ENCODE measurements around the gene NPTN. TPM values are rescaled to one million over a fixed set of nuclear protein-coding genes. Genes with fewer than 3 reads are reported as not detected.

Gene NPTN
- total RNA-seq, 1 experiment from 2014 or later = 130 TPM

- DNase-seq (ENCODE audit: low read depth) = no peak
- in situ Hi-C loops (cut with HindIII; ENCODE audit: low pct_unique_long_range_greater_than_20kb, low sequenced_read_pairs) = no loop called here
These were observed 27.3 kb downstream of the NPTN start for GRCh38 chr15:73605759-73606436.

DNA sequence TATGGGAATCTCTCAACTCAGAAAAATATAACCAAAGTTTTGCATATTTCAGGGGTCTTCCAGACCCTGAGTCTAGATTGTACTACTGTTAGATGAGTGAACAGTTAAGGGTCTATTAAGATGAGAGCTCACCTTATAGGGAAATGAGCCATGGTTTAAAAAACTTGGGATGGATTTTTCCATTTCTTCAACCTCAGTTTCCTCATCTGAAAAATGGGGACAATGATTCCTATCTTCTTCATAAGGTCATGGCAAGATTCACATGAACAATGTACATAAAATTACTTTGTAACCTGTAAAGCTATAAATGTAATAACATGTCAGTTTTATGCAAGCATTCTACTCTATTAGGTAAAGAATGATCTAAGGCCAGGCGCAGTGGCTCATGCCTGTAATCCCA, 28.7 kb downstream of the NPTN start:
- DNase-seq (ENCODE audit: low read depth) = no peak
- in situ Hi-C loops (cut with HindIII; ENCODE audit: low pct_unique_long_range_greater_than_20kb, low sequenced_read_pairs) = no loop called here

GRCh38 chr15:73602992-73603391, 30.2 kb downstream of the NPTN start:
- no peak for DNase-seq (ENCODE audit: low read depth)
- in situ Hi-C loops (cut with HindIII; ENCODE audit: low pct_unique_long_range_greater_than_20kb, low sequenced_read_pairs) = no loop called here

DNA sequence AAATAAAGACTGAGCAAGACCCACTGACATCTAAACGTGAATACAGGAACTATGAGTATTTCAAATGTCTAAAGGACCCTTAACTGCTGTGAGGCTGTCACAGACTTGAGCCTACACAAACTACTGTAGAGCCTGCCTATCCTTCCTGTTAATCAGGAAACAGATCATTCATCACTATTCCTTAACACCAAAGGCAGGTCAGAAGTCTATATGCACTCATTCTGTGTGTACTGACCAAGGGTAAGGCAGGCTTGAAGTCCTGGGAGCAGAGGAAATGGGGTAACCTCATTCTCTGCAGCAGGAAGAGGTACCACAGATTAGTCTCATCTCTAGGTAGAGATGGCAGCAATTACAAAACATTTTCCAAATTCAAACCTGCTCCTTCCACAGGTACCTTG, 30.7 kb downstream of the NPTN start:
- no peak for DNase-seq (ENCODE audit: low read depth)
- in situ Hi-C loops (cut with HindIII; ENCODE audit: low pct_unique_long_range_greater_than_20kb, low sequenced_read_pairs) = no loop called here

DNA sequence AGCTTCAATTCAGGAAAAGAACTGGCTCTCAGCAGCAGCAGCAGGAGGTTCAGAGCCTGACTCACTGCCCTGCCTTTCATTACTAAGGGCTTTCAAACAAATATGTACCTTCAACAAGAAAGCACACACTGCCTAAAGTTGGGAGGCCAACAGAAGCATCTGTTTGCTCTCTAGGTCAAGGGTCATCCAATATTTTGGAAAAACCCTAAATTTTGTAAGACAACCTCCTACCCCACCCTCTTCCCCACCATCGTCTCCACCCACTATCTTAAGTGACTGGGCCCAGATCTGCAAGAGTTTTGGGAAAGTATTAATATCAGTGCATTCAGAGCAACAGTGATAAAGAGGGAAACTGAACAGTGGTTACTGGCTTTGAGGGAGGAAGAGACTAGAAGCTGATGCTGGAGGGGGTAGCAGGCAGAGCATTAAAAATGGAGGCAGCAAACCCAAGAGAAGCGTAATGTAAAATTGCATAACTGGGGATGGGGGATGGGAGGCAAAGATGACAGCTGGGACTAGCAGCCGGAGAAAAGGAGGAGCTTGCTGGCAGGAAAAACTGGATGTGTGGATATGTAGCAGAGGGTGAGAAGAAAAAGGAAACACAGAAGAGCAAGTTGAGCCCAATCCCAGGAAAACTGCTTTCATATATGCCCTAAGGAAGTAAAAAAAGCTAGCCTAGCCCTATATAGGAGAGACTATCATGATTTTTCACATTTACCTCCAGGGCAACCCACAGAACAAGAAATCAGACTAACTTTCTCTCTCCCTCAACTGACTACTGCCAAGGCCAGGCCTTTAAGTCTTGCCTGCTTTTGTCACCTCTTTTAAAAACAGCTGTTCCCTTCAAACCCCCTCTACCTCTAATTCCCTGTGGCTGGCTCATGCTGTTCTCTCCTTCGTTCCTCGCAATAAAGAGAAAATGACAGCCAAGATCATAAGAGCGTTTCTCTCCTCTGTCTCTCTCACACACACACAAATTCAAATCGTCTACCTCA, 31.4 kb downstream of the NPTN start:
- DNase-seq (ENCODE audit: low read depth) = no peak
- in situ Hi-C loops (cut with HindIII; ENCODE audit: low pct_unique_long_range_greater_than_20kb, low sequenced_read_pairs) = no loop called here

GRCh38 chr15:73600413-73601335, 32.5 kb downstream of the NPTN start:
- in situ Hi-C loops (cut with HindIII; ENCODE audit: low pct_unique_long_range_greater_than_20kb, low sequenced_read_pairs) = no loop called here
- DNase-seq (ENCODE audit: low read depth) = no peak

DNA sequence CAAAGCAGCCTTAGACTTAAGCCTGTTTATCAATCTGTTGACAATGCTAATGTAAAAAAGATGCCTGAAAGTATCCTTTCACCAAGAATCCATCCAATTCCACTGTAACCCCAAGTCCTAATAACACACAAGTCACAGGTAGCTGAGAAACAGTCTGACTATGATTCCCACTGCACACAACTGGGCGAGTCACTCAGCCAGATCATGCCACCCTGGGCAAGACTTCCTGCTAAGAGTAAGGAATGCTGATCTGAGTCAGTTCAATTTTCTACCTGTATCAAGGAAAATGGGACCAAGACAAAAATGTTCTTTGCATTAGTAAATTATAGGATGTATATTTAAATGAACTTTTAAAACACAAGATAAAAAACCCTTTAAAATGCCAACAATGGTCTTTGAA, 33.3 kb downstream of the NPTN start:
- in situ Hi-C loops (cut with HindIII; ENCODE audit: low pct_unique_long_range_greater_than_20kb, low sequenced_read_pairs) = no loop called here
- peak; percentile 37 for DNase-seq (ENCODE audit: low read depth)

- in situ Hi-C loops (cut with HindIII; ENCODE audit: low pct_unique_long_range_greater_than_20kb, low sequenced_read_pairs) = no loop called here
- DNase-seq (ENCODE audit: low read depth) = no peak
These were observed 34.5 kb downstream of the NPTN start for GRCh38 chr15:73598530-73599160.

DNA sequence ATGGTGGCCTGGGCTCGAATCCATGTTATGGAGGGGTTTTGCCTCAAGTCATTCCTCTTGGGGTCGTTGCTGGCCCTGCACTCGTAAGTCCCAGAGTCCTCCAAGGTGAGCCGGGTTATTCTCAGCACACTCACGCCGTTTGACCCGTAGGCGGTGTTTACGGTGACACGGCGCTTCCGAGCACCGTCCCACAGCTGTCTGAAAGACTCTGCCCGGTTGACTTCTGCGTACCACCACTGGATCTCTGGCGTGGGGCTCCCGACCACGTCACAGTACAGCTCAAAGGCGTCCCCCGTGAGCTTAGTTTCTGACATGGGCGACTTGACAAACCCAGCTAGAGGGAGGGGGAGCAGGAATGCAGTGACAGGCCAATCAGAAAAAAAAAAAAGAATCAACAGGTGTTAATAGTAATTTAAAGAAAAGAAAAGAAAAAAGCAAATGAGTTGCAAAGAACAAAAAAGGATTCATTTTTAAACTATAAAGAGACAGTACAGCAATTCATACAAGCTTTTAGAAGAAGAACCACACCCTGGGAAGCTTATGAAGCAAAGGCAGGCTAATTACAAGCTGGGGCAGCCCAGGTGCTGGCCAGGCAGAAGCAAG, 36.1 kb downstream of the NPTN start:
- DNase-seq (ENCODE audit: low read depth) = no peak
- in situ Hi-C loops (cut with HindIII; ENCODE audit: low pct_unique_long_range_greater_than_20kb, low sequenced_read_pairs) = no loop called here

DNA sequence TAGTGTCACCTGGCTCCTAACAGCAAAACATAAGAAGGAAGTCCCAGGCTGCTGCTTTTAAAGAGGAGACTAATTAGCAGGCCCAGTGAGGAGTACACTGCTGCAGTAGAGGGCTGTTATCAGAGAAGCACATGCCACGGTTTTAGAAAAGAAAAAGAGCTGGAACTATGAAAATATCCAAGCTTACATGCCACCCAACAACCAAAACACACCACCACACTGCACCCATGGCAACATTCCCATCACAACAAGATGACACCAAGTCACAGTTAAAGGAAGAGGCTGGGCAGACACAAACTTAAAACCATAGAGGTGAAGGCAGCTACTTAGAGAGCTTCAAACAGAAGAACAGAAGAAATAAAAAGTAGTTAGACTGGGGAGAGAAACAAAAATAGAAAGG, 37.0 kb downstream of the NPTN start:
- DNase-seq (ENCODE audit: low read depth) = peak; percentile 8
- in situ Hi-C loops (cut with HindIII; ENCODE audit: low pct_unique_long_range_greater_than_20kb, low sequenced_read_pairs) = no loop called here

GRCh38 chr15:73594109-73594508, 39.1 kb downstream of the NPTN start:
- no peak for DNase-seq (ENCODE audit: low read depth)
- in situ Hi-C loops (cut with HindIII; ENCODE audit: low pct_unique_long_range_greater_than_20kb, low sequenced_read_pairs) = no loop called here

DNA sequence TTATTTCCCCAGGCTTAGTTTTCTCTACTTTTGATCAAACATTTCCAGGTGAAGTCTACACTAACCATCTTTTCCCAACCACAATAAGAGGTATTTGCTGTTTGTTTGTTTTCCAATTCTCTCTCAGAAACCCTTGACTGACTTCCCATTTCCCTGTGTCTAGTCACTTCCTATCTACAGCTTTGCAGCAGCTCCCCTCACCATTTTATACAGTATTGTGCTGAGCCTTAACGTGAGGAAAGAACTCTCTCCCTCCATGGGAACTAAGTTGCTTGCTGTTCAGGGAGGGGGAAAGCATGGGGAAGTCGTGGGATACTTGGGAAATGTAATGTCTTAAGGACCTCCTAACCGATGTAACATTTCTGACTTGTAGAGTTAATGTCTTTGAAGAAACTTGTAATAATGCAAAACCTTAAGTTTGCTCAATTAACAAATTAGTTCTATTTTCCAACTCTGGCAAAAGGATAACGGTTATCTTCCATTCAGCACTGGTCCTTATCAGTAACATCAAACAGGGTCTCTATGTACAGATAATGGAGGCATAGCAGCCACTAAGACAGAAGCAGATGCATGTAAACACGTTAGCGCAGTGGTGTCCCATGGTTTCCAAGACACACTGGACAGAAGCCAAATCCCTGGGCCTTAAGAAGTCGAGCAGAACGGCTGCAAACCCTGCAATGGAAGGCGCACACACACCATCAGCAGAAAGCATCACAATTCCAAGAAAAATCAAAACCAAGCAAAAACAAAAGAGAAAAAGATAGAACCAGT, 39.7 kb downstream of the NPTN start:
- in situ Hi-C loops (cut with HindIII; ENCODE audit: low pct_unique_long_range_greater_than_20kb, low sequenced_read_pairs) = no loop called here
- DNase-seq (ENCODE audit: low read depth) = no peak

GRCh38 chr15:73590263-73590662, 42.9 kb downstream of the NPTN start:
- DNase-seq (ENCODE audit: low read depth) = no peak
- in situ Hi-C loops (cut with HindIII; ENCODE audit: low pct_unique_long_range_greater_than_20kb, low sequenced_read_pairs) = no loop called here

DNA sequence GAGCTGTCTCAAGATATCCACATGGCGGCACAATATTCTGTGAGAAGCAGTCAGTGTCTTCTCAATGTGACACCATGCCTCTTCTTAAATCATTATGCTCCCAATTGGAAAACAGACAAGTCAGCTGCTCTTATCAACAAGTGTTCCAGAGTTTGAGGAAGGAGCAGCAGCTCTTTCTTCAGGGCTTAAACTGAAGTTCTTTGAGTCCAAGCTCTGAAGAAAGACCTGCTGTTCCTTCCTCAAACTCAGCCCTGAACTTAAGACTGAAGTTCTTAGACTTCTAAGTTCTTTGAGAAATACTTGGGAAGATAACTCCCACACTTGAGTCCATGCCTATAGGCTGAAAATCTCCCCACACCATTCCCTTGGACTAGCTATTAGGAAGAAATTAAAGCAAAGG, 43.4 kb downstream of the NPTN start:
- no peak for DNase-seq (ENCODE audit: low read depth)
- in situ Hi-C loops (cut with HindIII; ENCODE audit: low pct_unique_long_range_greater_than_20kb, low sequenced_read_pairs) = no loop called here

GRCh38 chr15:73585871-73586654, 47.1 kb downstream of the NPTN start:
- no peak for DNase-seq (ENCODE audit: low read depth)
- in situ Hi-C loops (cut with HindIII; ENCODE audit: low pct_unique_long_range_greater_than_20kb, low sequenced_read_pairs) = no loop called here

- in situ Hi-C loops (cut with HindIII; ENCODE audit: low pct_unique_long_range_greater_than_20kb, low sequenced_read_pairs) = no loop called here
- no peak for DNase-seq (ENCODE audit: low read depth)
These were observed 48.3 kb downstream of the NPTN start for GRCh38 chr15:73584699-73585420.
